Activated CD8-positive, alpha-beta memory T cell treated with anti-CD3 and anti-CD28 coated beads, Interleukin-2, amount 50 U/mL, for 4 hours (primary cell): ENCODE data around the gene ADAMTSL3.

ENCODE experiments used
- DNase-seq: peaks from one replicate; pipeline ENCODE4 v3.0.0-alpha.2; 2020

Gene ADAMTSL3

DNA sequence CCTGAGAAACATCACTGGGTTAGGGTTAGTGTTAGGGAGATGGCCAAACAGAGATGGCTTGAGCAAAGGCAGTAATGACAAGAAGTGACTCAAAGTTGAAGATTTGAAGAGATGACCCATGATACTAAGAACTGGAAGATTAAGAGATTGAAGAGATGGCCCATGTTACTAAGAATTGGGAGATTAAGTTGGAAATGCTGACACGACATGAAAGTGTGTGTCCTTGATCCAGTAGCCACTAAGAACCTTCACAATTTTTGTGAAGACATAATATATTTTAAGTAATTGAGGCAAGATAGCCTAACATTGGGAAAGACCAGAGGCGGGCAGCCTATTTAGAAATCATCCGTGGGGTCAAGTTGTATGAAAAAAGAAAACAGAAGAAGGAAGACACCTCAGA lies 239.4 kb downstream of the ADAMTSL3 start:
- DNase-seq, result no peak

DNA sequence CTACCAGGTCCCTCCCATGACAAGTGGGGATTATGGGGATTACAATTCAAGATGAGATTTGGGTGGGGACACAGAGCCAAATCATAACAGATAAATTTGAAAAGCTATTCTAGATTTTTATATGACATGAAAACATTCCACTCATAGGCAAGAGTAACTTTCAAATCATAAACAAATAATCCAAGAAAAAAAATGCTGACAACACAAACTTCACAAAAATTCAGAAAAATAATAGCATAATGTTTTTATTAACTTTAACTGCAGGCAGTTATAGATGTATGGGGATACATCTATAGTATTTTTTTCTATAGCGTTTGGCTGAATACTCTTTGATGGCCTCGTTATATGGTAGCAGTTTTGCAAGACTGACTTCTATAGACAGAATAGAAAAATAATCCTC lies 243.1 kb downstream of the ADAMTSL3 start:
- DNase-seq, result no peak

- no peak for DNase-seq
These were observed 244.4 kb downstream of the ADAMTSL3 start for GRCh38 chr15:83898361-83898760.

DNA sequence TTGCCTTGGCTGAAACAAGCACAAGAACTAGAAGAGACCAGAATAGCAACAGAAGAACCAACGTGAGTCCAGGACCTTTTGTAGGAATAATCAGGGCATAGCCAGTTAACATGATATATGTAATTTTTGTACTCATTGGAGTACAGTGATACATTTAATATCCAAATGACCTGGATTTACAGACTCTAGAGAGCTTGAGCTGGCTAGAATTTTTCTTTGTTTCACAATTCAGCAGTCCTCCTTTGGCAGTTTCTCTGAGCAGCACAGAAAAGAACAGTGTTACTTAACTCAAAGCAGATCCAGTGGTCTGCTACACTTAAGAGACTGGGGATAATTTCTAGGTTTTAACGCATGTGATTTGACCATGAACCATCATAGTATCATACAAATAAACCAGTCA lies 245.7 kb downstream of the ADAMTSL3 start:
- no peak for DNase-seq

DNA sequence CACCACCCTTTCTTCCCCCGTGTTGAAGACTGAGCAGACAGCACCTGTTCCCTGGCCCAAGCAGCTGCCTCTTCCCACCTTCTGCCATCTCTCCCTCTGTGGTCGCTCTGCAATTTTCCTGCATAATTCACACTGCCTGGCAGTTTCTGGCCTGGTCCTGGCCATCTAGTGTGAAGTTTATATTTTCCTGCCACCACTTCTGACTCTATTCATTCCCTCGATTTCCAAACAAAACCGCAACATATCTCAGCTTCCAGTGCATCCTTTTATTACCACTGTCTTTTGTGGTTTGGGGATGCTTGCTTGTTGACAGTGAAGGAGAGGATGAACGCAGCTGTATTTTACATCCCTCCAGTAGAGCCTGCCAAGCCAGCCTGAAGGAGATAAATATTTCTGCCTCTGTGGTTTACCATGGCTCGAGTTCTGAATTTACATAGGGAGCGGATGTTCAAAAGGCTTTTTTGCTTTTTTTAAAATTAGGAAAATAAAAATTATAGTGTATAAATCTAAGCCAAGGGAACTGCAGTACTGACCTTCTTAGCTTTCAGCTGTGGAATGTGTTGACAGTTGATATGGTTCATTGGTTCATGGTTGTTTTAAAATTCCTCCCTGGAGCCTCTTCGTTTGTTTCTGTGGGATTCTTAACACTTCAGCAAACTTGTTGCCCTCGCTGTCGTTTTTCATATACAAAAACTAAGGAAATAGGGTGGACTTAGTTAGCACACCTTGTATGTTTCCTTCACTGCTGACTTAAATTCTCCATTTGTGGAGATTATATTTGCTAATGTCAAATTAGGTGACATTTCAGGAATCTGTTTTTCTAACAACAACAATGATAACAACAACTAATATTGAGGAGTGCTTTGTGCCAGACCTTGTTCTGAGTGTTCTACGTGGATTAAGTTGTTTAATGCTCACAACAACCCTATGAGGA lies 250.5 kb downstream of the ADAMTSL3 start:
- no peak for DNase-seq

DNA sequence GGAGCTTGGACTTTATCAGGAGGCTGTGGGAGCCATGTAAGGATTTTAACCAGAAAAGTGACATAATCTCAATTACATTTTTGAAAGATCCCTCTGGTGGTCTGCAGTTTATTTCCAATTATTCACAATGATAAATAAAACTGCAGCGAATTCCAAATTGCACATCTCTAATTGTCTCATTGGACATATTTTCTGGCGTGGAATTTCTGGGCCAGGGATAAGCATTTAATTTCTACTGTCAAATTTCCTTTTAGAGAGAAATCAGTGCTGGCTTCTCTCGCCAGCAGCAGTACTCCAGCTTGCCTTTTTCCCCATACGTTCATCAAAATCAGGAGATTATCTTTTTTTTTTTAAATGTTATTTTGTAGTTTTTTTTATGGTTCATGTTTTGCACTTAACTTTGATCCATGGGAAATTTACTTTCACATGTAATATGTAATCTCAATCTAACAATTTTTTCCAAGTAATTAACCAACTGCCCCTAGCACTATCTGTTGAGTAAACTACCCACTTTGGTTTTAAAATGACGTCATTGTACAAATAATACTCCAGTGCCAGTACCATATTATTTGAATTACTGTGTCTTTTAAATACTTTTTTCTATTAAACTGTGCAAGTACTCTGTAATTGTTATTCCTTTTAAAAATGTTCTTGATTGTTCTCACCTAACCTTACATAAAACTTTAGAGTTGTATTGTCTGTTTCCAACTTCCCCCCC lies 251.8 kb downstream of the ADAMTSL3 start:
- DNase-seq, result no peak

DNA sequence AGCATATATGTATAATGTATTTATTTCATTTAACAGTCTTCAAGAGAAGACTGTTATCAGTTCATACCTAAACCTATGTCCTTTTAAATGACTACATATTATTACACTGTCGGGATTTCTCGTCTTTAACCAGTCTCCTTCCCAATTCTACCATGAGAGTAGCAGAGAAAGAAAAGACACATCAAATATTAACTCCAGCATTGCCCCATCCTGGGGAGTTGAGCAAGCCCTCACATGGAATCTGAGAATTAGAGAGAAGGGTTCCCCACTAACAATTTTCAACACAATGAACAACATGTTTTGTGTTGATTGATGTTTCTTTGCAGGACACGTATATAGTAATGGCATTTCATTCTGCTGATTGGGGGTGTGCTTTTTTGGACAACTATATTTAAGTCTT lies 257.4 kb downstream of the ADAMTSL3 start:
- no peak for DNase-seq

- DNase-seq, result no peak
These were observed 258.4 kb downstream of the ADAMTSL3 start for GRCh38 chr15:83912343-83912742.

DNA sequence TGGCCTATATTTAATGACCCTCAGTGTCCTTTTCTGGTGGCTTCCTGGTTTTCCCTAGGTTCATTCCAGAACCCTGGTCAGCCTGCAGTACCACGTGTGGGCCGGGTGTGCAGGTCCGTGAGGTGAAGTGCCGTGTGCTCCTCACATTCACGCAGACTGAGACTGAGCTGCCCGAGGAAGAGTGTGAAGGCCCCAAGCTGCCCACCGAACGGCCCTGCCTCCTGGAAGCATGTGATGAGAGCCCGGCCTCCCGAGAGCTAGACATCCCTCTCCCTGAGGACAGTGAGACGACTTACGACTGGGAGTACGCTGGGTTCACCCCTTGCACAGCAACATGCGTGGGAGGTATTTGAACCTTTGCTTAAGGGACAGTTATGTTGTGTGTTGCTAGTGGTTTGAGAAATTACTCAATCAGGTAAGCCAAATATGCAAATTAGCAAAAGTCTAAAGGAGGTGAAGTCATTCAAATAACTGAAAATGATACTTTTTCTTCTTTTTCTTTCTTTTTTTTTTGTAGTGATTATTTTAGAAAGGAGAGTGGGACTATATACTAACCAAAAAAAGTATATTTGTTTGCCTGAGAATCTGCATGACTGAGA lies 259.2 kb downstream of the ADAMTSL3 start:
- DNase-seq, result no peak

DNA sequence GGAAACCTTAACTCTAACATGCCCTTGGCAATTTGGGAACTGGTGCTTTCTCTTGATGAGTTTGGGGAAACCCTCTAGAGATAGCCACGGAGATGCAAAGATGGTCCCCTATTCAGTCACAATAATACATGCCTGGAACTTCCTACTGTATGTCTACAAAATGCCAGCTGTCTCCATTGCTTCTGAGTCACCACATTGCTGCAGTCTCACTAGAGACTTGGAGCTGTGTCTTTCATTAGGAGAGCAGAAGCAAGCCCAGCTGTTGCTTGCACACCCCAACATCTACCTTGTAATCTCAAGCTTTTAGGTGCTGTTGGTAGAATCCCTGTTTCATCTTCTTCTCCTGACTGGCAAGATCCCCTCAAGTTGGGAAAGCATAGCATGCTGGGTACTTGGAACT lies 261.0 kb downstream of the ADAMTSL3 start:
- DNase-seq, result no peak

GRCh38 chr15:83917432-83917831 lies 263.5 kb downstream of the ADAMTSL3 start:
- no peak for DNase-seq

- no peak for DNase-seq
These were observed 264.1 kb downstream of the ADAMTSL3 start for GRCh38 chr15:83918011-83918410.

- DNase-seq, result no peak
These were observed 265.5 kb downstream of the ADAMTSL3 start for GRCh38 chr15:83919319-83919830.

GRCh38 chr15:83919978-83920510 lies 266.1 kb downstream of the ADAMTSL3 start:
- DNase-seq, result no peak

GRCh38 chr15:83922649-83923294 lies 268.8 kb downstream of the ADAMTSL3 start:
- no peak for DNase-seq

DNA sequence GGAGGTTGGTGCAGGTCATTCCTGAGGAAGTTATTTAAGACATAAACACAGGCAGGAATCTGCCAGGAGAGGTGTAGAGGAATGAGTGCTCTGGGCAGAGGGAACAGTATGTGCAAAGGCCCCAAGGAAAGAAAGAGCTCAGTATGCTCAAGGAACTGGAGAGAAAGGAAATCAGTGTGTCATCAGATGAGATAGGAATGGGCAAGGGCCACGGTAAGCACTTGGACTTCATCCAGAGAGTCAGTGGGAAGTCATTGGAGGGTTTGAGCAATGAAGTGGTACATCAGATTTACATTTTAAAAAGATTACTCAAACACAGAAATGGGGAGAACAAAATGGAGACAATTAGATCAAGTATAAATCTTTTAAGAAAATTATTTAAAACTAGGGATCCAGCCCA lies 272.2 kb downstream of the ADAMTSL3 start:
- DNase-seq, result no peak

GRCh38 chr15:83927704-83928391 lies 273.9 kb downstream of the ADAMTSL3 start:
- no peak for DNase-seq

GRCh38 chr15:83928392-83928734 lies 274.4 kb downstream of the ADAMTSL3 start:
- DNase-seq, result no peak

DNA sequence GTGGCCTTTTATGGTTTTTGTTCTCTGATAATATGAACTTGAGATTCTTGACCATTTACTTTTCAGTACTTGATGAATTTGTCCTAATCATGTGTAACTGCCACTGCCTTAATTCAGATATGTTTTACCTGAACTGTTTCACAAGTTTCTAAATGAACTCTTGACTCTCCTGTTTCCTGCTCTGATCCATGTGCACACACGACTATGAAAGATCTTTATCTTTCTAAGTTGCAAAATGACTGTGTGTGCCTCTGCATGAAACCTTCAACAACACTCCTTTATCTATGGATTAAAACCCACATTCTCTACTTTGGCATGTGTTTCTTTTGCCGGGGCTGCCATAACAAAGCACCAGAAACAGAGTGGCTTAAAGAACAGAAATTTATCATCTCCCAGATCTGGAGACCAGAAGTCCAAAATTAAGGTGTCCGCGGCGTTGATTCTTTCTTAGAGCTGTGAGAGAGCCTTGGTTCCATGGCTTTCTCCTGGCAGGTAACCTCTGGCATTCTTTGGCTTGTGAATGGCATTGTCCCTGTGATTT lies 275.0 kb downstream of the ADAMTSL3 start:
- DNase-seq, result no peak

GRCh38 chr15:83929619-83930018 lies 275.7 kb downstream of the ADAMTSL3 start:
- no peak for DNase-seq

- no peak for DNase-seq
These were observed 276.7 kb downstream of the ADAMTSL3 start for GRCh38 chr15:83930392-83931212.
